Coronary artery (tissue), 2 donors: ENCODE results near the gene GLO1.

Experiments
- DNase-seq: peaks from one replicate; pipeline ENCODE4 v3.0.0-alpha.2; 2017; ENCODE audit warnings: low spot score
- H3K27ac ChIP-seq, 2 donors: fragments of 200-600 bp; sonication (generic); one replicate each; pipeline ENCODE4 v1.5.1; 2016 to 2019
- H3K4me3 ChIP-seq: fragments of 200-600 bp; sonication (generic); 2 replicates; pipeline ENCODE4 v1.5.1; 2016; ENCODE audit warnings: mild to moderate bottlenecking, moderate library complexity
- TF ChIP-seq, protein P1 (sequence below): fragments of 200-600 bp; sonication (generic); IDR thresholded peaks from one replicate; pipeline ENCODE4 v1.5.1; 2019; ENCODE audit warnings: antibody characterized with exemption

The GLO1 gene

DNA sequence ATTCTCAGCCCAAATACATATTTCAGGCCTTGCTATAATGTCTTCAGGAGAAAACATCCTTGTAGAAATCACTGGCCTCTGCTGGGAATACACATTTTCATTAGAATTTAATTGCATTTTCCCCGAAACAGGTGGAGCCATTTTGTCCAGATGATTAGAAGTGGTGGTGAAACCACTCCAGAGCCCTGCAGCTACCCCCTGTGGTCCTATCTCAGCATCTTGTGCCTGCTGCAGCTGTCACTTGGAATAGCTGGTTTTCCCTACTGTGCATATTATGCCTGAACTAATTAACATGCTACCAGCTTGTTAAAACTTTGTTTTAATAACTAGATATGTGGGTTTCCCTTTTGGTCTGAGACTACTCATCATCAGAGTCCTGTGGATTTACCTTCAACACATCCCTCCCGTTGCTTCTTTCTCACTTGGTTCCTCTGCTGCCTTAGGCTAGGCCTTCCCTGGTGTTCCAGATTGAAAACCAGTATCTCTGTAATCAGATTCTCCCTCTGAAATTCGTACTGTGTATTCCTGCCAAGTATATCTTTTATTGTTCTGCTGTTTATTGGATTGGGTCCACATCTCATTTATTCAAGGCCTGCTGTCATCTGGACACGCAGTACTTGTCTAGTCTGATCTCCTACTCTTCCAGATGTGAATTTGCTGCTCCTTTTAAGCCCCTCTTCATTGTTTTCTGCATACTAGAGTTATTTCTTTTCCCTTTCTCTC lies 27.4 kb upstream of the GLO1 start:
- no peak for DNase-seq
- no peak overlapping the region for H3K4me3 ChIP-seq

DNA sequence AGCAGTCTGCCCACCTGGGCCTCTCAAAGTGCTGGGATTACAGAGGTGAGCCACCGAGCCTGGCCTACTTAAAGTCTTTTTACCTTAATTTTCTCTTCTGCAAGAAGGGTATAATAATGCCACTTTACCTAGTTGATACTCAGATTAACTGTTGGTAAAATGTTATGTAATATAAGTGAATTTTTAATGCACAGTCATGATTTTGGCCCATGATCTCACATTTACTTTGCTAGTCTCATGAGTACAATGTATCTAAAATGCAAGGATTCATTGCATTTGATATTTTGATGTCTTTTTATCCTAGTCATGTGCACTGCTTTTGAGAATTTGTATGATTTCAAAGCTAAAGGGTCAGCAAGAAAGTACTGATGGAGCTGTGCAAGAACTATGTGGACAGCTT lies 25.3 kb upstream of the GLO1 start:
- DNase-seq, result no peak
- TF ChIP-seq, protein P1, sequence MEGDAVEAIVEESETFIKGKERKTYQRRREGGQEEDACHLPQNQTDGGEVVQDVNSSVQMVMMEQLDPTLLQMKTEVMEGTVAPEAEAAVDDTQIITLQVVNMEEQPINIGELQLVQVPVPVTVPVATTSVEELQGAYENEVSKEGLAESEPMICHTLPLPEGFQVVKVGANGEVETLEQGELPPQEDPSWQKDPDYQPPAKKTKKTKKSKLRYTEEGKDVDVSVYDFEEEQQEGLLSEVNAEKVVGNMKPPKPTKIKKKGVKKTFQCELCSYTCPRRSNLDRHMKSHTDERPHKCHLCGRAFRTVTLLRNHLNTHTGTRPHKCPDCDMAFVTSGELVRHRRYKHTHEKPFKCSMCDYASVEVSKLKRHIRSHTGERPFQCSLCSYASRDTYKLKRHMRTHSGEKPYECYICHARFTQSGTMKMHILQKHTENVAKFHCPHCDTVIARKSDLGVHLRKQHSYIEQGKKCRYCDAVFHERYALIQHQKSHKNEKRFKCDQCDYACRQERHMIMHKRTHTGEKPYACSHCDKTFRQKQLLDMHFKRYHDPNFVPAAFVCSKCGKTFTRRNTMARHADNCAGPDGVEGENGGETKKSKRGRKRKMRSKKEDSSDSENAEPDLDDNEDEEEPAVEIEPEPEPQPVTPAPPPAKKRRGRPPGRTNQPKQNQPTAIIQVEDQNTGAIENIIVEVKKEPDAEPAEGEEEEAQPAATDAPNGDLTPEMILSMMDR, result no peak
- H3K4me3 ChIP-seq, result no peak overlapping the region
- H3K27ac ChIP-seq, result no peak overlapping the region

More for the DNA sequence above, 27.4 kb upstream of the GLO1 start:
- TF ChIP-seq, protein P1, result no peak
- H3K27ac ChIP-seq, result no peak overlapping the region

DNA sequence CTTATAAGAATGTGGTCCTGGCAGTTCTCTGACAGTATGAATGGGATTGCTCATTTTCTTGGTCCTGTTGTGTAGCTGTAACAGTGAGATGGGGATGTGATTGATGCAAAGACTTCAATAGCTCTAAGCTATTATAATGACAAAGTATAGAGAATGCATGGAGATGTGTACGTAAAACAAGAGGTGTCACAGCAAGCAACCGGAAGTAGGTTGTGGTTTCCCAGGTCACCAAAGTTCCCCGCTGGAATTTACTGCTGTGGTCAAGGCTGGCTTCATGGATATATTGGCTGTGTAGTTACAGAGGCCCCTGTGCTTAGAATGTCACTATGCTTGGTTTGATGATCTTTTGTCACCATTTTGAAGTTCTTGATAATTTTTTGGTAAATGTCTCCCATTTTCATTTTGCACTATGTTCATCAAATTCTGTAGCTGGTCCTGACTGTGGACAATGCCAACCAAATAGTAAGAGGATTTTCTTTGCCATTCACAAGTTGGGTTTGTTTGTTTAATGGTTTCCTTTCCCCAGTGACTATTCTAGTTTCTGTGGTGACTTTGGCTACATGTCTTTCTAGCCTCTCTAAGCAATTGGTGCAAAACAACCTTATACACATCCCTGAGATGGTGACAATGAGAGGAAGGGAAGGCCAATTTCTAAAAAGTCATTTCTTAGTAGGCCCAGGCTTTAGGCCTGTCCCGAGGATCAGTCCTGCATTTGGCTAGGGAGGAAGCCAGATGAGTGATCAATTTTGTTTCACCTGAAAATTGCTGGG lies 22.7 kb upstream of the GLO1 start:
- H3K4me3 ChIP-seq, result no peak overlapping the region
- TF ChIP-seq, protein P1, result no peak
- no peak overlapping the region for H3K27ac ChIP-seq
- no peak for DNase-seq

DNA sequence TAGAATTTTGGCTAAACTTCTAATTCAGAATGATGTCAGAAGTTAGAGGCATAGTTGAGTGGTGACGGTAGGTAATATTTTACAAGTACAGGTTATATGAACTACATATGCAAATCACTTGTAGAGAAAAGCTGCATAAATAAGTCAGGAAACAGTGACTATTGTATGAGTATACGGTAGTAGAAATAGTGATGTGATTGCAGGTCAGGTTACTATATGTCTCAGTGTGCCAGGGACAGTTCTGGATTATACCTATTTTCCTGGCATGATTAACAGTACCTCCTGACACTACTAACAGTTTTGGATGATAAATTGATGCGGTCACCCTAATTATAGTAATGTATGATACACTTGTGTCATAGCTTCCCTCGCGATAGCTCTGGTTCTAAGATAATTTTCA lies 21.4 kb upstream of the GLO1 start:
- TF ChIP-seq, protein P1, result no peak
- DNase-seq, result no peak
- no peak overlapping the region for H3K27ac ChIP-seq
- H3K4me3 ChIP-seq, result no peak overlapping the region

DNA sequence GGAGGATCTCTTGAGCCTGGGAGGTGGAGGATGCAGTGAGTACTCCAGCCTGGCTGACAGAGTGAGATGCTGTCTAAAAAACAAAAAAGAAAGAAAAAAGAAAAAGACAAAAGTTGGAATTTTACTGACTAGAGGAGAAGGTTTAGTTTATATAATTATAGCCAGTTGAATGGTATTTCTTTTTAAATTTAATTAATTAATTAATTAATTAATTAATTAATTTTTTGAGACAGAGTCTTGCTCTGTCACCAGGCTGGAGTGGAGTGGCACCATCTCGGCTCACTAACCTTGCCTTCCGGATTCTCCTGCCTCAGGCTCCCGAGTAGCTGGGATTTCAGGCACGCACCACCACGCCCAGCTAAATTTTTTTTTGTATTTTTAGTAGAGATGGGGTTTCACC lies 20.8 kb upstream of the GLO1 start:
- TF ChIP-seq, protein P1, result no peak
- Histone ChIP-seq H3K4me3 (no peak overlapping the region), H3K27ac (no peak overlapping the region)
- no peak for DNase-seq

DNA sequence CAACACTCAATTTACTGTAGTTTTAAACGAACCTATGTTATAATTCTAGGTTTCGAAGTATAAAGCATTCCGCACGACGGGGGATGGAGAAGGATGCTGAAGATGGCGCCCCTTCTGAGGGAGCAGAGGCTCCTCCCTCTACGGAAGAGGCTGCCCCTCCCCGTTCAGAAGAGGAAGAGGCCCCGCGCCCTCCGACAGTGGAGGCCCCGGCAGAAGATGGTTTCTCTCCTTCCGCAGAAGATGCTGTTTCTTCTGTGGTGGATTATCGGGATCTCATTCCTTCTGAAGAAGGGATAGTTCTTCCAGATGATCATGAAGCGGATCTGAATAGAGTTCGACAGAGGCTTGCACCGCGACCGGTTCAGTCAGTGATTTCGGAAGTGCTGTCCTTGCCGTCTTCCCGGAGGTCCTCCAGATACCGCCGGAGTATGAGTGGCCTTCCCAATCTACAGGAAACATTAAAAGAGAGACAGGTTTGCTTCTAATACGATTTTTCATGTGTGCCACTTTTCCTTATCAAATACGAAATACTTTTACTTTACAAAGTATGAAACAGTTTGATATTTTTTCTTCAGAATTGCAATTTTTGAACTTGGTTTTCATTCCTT lies 19.9 kb upstream of the GLO1 start:
- Histone ChIP-seq H3K4me3 (no peak overlapping the region), H3K27ac (no peak overlapping the region)
- TF ChIP-seq, protein P1, result no peak
- DNase-seq, result no peak
